HG02970 (cell line): ENCODE measurements around the gene PLXNA3.
"Not testable (repeated sequence)": the region's sequence is repeated elsewhere in the genome, so short reads cannot be mapped to it uniquely, and the experiment has no call there.

Experiments
- ATAC-seq: cut with Tn5 transposase; IDR thresholded peaks from one replicate; pipeline ENCODE4 v1.9.1; 2021; ENCODE audit warnings: mild to moderate bottlenecking, moderate library complexity, moderate number of reproducible peaks; ENCODE audit not compliant: unreplicated experiment, low FRiP score

PLXNA3 gene

GRCh38 chrX:154490414-154491083 is 32.5 kb downstream of the PLXNA3 start, which contains the start of gene SLC10A3:
SLC10A3 (minus strand) TSS chrX:154490629; CDS start chrX:154488940, 1,689 bp downstream.
- ATAC-seq: peak; percentile 55

- no peak for ATAC-seq
These were observed 36.6 kb downstream of the PLXNA3 start for GRCh38 chrX:154494715-154495114.

- no peak for ATAC-seq
These were observed 37.4 kb downstream of the PLXNA3 start for GRCh38 chrX:154495472-154495922.

GRCh38 chrX:154496591-154497137 is 38.6 kb downstream of the PLXNA3 start:
- ATAC-seq: not testable (repeated sequence)

- ATAC-seq: not testable (repeated sequence)
These were observed 43.3 kb downstream of the PLXNA3 start for GRCh38 chrX:154501423-154501822.

GRCh38 chrX:154502098-154502497 is 44.0 kb downstream of the PLXNA3 start:
- ATAC-seq: no peak

GRCh38 chrX:154502989-154503388 is 44.9 kb downstream of the PLXNA3 start:
- ATAC-seq: no peak

- ATAC-seq: no peak
These were observed 47.7 kb downstream of the PLXNA3 start for GRCh38 chrX:154505734-154506133.

GRCh38 chrX:154506483-154507332 is 48.6 kb downstream of the PLXNA3 start:
- ATAC-seq: no peak

- no peak for ATAC-seq
These were observed 49.7 kb downstream of the PLXNA3 start for GRCh38 chrX:154507673-154508383.

GRCh38 chrX:154508384-154508745 is 50.3 kb downstream of the PLXNA3 start:
- no peak for ATAC-seq

GRCh38 chrX:154509455-154509854 is 51.4 kb downstream of the PLXNA3 start:
- no peak for ATAC-seq

- no peak for ATAC-seq
These were observed 53.7 kb downstream of the PLXNA3 start for GRCh38 chrX:154511761-154512160.

- ATAC-seq: no peak
These were observed 54.9 kb downstream of the PLXNA3 start for GRCh38 chrX:154512879-154513553.

- no peak for ATAC-seq
These were observed 55.6 kb downstream of the PLXNA3 start for GRCh38 chrX:154513716-154514115.

- peak; percentile 2 for ATAC-seq
These were observed 57.2 kb downstream of the PLXNA3 start for GRCh38 chrX:154515090-154515965.

GRCh38 chrX:154515966-154516655 is 58.0 kb downstream of the PLXNA3 start, which contains the start of gene FAM3A:
FAM3A (minus strand) TSS chrX:154516232; CDS start chrX:154515772, 460 bp downstream.
- peak; percentile 90 for ATAC-seq

GRCh38 chrX:154516656-154517100 is 58.6 kb downstream of the PLXNA3 start:
- no peak for ATAC-seq
